Thoracic aorta (tissue), 2 donors: ENCODE data around the gene STK32C. TPM values are rescaled to one million over a fixed set of nuclear protein-coding genes. Genes with fewer than 3 reads are reported as not detected.

Experiments
- ATAC-seq: fragments of 150-250 bp; one replicate; pipeline ENCODE4 v1.8.0; 2017; ENCODE audit warnings: low read depth; ENCODE audit not compliant: insufficient number of reproducible peaks, low FRiP score
- DNase-seq: peaks from one replicate; pipeline ENCODE4 v3.0.0-alpha.2; 2020; ENCODE audit warnings: low spot score
- H3K27ac ChIP-seq, 2 donors: fragments of 200-600 bp; sonication (generic); 1 replicate in 1 of 2; 2 replicates in 1 of 2; pipeline ENCODE4 v1.5.1; 2016; ENCODE audit warnings: mild to moderate bottlenecking in 2 of 2, moderate library complexity in 2 of 2
- H3K27me3 ChIP-seq: fragments of 200-600 bp; sonication (generic); replicated peaks from 2 replicates; pipeline ENCODE4 v1.6.0; 2016; ENCODE audit warnings: mild to moderate bottlenecking; ENCODE audit not compliant: insufficient read depth
- H3K36me3 ChIP-seq: fragments of 200-600 bp; sonication (generic); one replicate; pipeline ENCODE4 v1.5.1; 2016
- H3K4me1 ChIP-seq, 2 donors: fragments of 200-600 bp; sonication (generic); 1 replicate in 1 of 2; 2 replicates in 1 of 2; pipeline versions ENCODE4 v1.5.1 to v1.6.0; 2016; ENCODE audit warnings: low read depth in 2 of 2, mild to moderate bottlenecking in 1 of 2; ENCODE audit not compliant: control insufficient read depth in 1 of 2
- H3K4me3 ChIP-seq: fragments of 200-600 bp; sonication (generic); 2 replicates; pipeline ENCODE4 v1.5.1; 2016; ENCODE audit warnings: mild to moderate bottlenecking
- H3K9me3 ChIP-seq: fragments of 200-600 bp; sonication (generic); 2 replicates; pipeline ENCODE4 v1.5.1; 2016
- CTCF ChIP-seq: fragments of 200-600 bp; sonication (generic); IDR thresholded peaks from one replicate; pipeline ENCODE4 v1.5.1; 2019; ENCODE audit warnings: antibody characterized with exemption
- total RNA-seq, 2 donors: library from RNA; depleted of rRNA; stranded (reverse); fragments of >200 nt; gene quantifications; one replicate each; pipeline versions ENCODE4 v1.1.0 to v1.2.3, GENCODE V29; 2016

Gene STK32C
- total RNA-seq, 2 donors from 2014 or later, result 1.1 to 4.2 TPM

- no peaks in the 10 kb centered on the region for H3K36me3 ChIP-seq
- peak overlapping the region in 1 of 2 donors; percentile 63 for H3K27ac ChIP-seq
- ATAC-seq (no peak), DNase-seq (no peak)
- no peaks in the 10 kb centered on the region for H3K9me3 ChIP-seq
- peaks cover 4 to 17% of the 10 kb centered on the region in 2 donors for H3K4me1 ChIP-seq
- no peaks in the 10 kb centered on the region for H3K27me3 ChIP-seq
- H3K4me3 ChIP-seq, result peak overlapping the region; percentile 92
- TF ChIP-seq CTCF, result no peak
Measured at GRCh38 chr10:132308587-132309470, 1.1 kb upstream of the STK32C start.

GRCh38 chr10:132306864-132307751 is 642 bp downstream of the STK32C start:
- DNase-seq (no peak), ATAC-seq (no peak)
- H3K27ac ChIP-seq, result no peak overlapping the region
- peaks cover 4 to 17% of the 10 kb centered on the region in 2 donors for H3K4me1 ChIP-seq
- no peaks in the 10 kb centered on the region for H3K9me3 ChIP-seq
- no peak for TF ChIP-seq CTCF
- H3K27me3 ChIP-seq, result no peaks in the 10 kb centered on the region
- no peaks in the 10 kb centered on the region for H3K36me3 ChIP-seq
- H3K4me3 ChIP-seq, result peak overlapping the region; percentile 92

- no peaks in the 10 kb centered on the region for H3K9me3 ChIP-seq
- TF ChIP-seq CTCF, result no peak
- no peak overlapping the region for H3K4me3 ChIP-seq
- no peak for ATAC-seq
- no peaks in the 10 kb centered on the region for H3K36me3 ChIP-seq
- H3K27me3 ChIP-seq, result no peaks in the 10 kb centered on the region
- H3K4me1 ChIP-seq, result peaks cover 4 to 17% of the 10 kb centered on the region in 2 donors
- no peak for DNase-seq
- H3K27ac ChIP-seq, result no peak overlapping the region
Measured at GRCh38 chr10:132306343-132306685, 1.4 kb downstream of the STK32C start.

- no peak for DNase-seq
- TF ChIP-seq CTCF, result no peak
- Histone ChIP-seq H3K27me3 (no peaks in the 10 kb centered on the region), H3K36me3 (no peaks in the 10 kb centered on the region), H3K9me3 (no peaks in the 10 kb centered on the region), H3K4me3 (no peak overlapping the region), H3K27ac (no peak overlapping the region), H3K4me1 (peaks cover 4 to 17% of the 10 kb centered on the region in 2 donors)
- ATAC-seq, result no peak
Measured at GRCh38 chr10:132305654-132306342, 2.0 kb downstream of the STK32C start.
